Caco-2 (cell line): ENCODE results near the gene SMOC2. TPM values are rescaled to one million over a fixed set of nuclear protein-coding genes. Genes with fewer than 3 reads are reported as not detected.

Experiments used
- BruUV-seq: library from RNA; stranded (reverse); fragments of 400-500 nt; replicated peaks from 2 replicates; lab custom pipeline; 2021; lab: Mats Ljungman, UMichigan
- CTCF ChIA-PET: fragments of 300-600 bp; sonication (Branson Sonifier 250); formaldehyde crosslinking; loops from one replicate; lab custom pipeline; 2022; ENCODE audit warnings: antibody characterized with exemption; lab: Charles Lee
- POLR2A ChIA-PET: fragments of 300-600 bp; sonication (Branson Sonifier 250); formaldehyde crosslinking; loops from one replicate; lab custom pipeline; 2022; ENCODE audit warnings: antibody characterized with exemption; lab: Charles Lee
- DNase-seq, 2 experiments: peaks; one replicate each; pipeline versions ENCODE4 v3.0.0 to v3.0.0-alpha.2; 2020 to 2022
- H3K27me3 ChIP-seq: replicated peaks from 2 replicates; pipeline ENCODE4 v1.6.0; 2011; ENCODE audit warnings: low read length; ENCODE audit not compliant: control insufficient read depth, insufficient read depth
- H3K36me3 ChIP-seq: 2 replicates; pipeline ENCODE4 v1.5.1; 2011; ENCODE audit warnings: low read length; ENCODE audit not compliant: control insufficient read depth, insufficient read depth
- H3K4me1 ChIP-seq: fragments of 250-450 bp; sonication (Bioruptor Pico); 2 replicates; pipeline ENCODE4 v1.5.1; 2020; ENCODE audit warnings: mild to moderate bottlenecking
- H3K4me3 ChIP-seq: 2 replicates; pipeline ENCODE4 v1.5.1; 2011; ENCODE audit warnings: low read depth, mild to moderate bottlenecking, control low read depth, low read length
- H3K9me3 ChIP-seq: fragments of 250-450 bp; sonication (Bioruptor Pico); 2 replicates; pipeline ENCODE4 v1.5.1; 2020; ENCODE audit warnings: mild to moderate bottlenecking, moderate library complexity
- H3K27ac Mint-ChIP-seq: one replicate; pipeline ENCODE4 v1.8.0; 2022; ENCODE audit warnings: mixed read lengths; ENCODE audit not compliant: unreplicated experiment
- H3K27me3 Mint-ChIP-seq: one replicate; pipeline ENCODE4 v1.8.0; 2022; ENCODE audit warnings: mixed read lengths; ENCODE audit not compliant: insufficient read depth, unreplicated experiment
- H3K36me3 Mint-ChIP-seq: one replicate; pipeline ENCODE4 v1.8.0; 2022; ENCODE audit warnings: mild to moderate bottlenecking, mixed read lengths; ENCODE audit not compliant: insufficient read depth, unreplicated experiment
- H3K4me1 Mint-ChIP-seq: one replicate; pipeline ENCODE4 v1.8.0; 2022; ENCODE audit warnings: low read depth, mixed read lengths; ENCODE audit not compliant: unreplicated experiment
- H3K4me3 Mint-ChIP-seq: one replicate; pipeline ENCODE4 v1.8.0; 2022; ENCODE audit warnings: mild to moderate bottlenecking, moderate library complexity, mixed read lengths; ENCODE audit not compliant: unreplicated experiment
- H3K9me3 Mint-ChIP-seq: one replicate; pipeline ENCODE4 v1.8.0; 2022; ENCODE audit warnings: mixed read lengths; ENCODE audit not compliant: unreplicated experiment
- intact Hi-C: fragments of 100-400 bp; cut with micrococcal nuclease; formaldehyde crosslinking; loops from one replicate; pipeline ENCODE4 v1.10.0; 2022; ENCODE audit not compliant: unreplicated experiment
- total RNA-seq: library from RNA; stranded (reverse); gene quantifications from 2 replicates; pipeline ENCODE4 v1.2.3, GENCODE V29; 2022
- TF ChIP-seq, protein P1 (sequence below), 2 experiments: fragments of 200-600 bp in 1 of 2; IDR thresholded peaks; 1 replicate in 1 of 2; 2 replicates in 1 of 2; pipeline versions ENCODE4 v1.5.1 to v1.8.0; 2011 to 2022; ENCODE audit warnings: antibody characterized with exemption in 1 of 2, control low read depth in 1 of 2, inconsistent platforms in 1 of 2, low read depth in 1 of 2, low read length in 1 of 2, mild to moderate bottlenecking in 1 of 2, moderate library complexity in 1 of 2; ENCODE audit not compliant: insufficient read depth in 1 of 2, severe bottlenecking in 1 of 2, unreplicated experiment in 1 of 2

SMOC2 gene
- total RNA-seq, 1 experiment from 2014 or later = 2.8 TPM

DNA sequence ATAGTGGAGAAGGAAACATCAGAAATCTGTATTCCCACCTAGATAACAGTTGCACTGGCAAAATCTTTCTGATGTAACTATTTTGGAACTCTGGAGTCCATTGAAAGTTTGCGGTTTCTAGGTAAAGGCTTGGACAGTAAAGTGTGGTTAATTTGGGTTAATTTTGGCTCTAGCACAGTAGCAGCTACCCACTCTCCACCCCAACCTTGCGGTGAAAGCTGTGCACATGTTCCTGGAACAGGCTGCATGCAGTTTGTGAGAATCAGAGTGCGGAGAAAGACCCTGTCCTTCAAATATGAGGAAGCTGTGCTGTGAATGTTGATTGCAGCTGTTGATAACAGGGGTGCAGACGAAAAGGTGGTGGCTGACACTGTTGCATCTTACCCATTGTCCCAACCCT, 38.4 kb downstream of the SMOC2 start:
- DNase-seq = no peak
- H3K36me3 ChIP-seq = no peaks in the 10 kb centered on the region
- Mint-ChIP-seq H3K27ac (no peak overlapping the region), H3K9me3 (peaks cover 15% of the 10 kb centered on the region), H3K4me1 (no peaks in the 10 kb centered on the region), H3K4me3 (no peak overlapping the region), H3K27me3 (peaks cover 12% of the 10 kb centered on the region), H3K36me3 (no peaks in the 10 kb centered on the region)
- TF ChIP-seq, protein P1, sequence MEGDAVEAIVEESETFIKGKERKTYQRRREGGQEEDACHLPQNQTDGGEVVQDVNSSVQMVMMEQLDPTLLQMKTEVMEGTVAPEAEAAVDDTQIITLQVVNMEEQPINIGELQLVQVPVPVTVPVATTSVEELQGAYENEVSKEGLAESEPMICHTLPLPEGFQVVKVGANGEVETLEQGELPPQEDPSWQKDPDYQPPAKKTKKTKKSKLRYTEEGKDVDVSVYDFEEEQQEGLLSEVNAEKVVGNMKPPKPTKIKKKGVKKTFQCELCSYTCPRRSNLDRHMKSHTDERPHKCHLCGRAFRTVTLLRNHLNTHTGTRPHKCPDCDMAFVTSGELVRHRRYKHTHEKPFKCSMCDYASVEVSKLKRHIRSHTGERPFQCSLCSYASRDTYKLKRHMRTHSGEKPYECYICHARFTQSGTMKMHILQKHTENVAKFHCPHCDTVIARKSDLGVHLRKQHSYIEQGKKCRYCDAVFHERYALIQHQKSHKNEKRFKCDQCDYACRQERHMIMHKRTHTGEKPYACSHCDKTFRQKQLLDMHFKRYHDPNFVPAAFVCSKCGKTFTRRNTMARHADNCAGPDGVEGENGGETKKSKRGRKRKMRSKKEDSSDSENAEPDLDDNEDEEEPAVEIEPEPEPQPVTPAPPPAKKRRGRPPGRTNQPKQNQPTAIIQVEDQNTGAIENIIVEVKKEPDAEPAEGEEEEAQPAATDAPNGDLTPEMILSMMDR (IDR thresholded peaks at IDR 0.05; ENCODE audit: insufficient read depth in 1 of 2, low read depth in 1 of 2, low read length in 1 of 2, severe bottlenecking in 1 of 2, unreplicated experiment in 1 of 2) = no peak
- H3K4me1 ChIP-seq = no peaks in the 10 kb centered on the region
- ChIA-PET POLR2A (no interaction called here), CTCF (no interaction called here)
- H3K9me3 ChIP-seq = no peaks in the 10 kb centered on the region
- no peaks in the 10 kb centered on the region for H3K27me3 ChIP-seq
- intact Hi-C loops = no loop called here
- H3K4me3 ChIP-seq = no peak overlapping the region
- BruUV-seq = no TSS peak

GRCh38 chr6:168480481-168480880, 39.5 kb downstream of the SMOC2 start:
- Histone ChIP-seq H3K4me1 (no peaks in the 10 kb centered on the region), H3K36me3 (no peaks in the 10 kb centered on the region), H3K9me3 (no peaks in the 10 kb centered on the region), H3K4me3 (no peak overlapping the region), H3K27me3 (no peaks in the 10 kb centered on the region)
- ChIA-PET POLR2A (no interaction called here), CTCF (no interaction called here)
- H3K9me3 Mint-ChIP-seq = peaks cover 15% of the 10 kb centered on the region
- intact Hi-C loops = no loop called here
- no peaks in the 10 kb centered on the region for H3K36me3 Mint-ChIP-seq
- peaks cover 10% of the 10 kb centered on the region for H3K27me3 Mint-ChIP-seq
- no TSS peak for BruUV-seq
- H3K27ac Mint-ChIP-seq = no peak overlapping the region
- TF ChIP-seq, protein P1 (IDR thresholded peaks at IDR 0.05; ENCODE audit: insufficient read depth in 1 of 2, low read depth in 1 of 2, low read length in 1 of 2, severe bottlenecking in 1 of 2, unreplicated experiment in 1 of 2) = no peak
- H3K4me1 Mint-ChIP-seq = no peaks in the 10 kb centered on the region
- H3K4me3 Mint-ChIP-seq = no peak overlapping the region
- no peak for DNase-seq

GRCh38 chr6:168485818-168486217, 44.8 kb downstream of the SMOC2 start:
- Mint-ChIP-seq H3K27ac (no peak overlapping the region), H3K27me3 (peaks cover under 1% of the 10 kb centered on the region)
- POLR2A ChIA-PET = no interaction called here

More at GRCh38 chr6:168485818-168486217, 44.8 kb downstream of the SMOC2 start:
- no peak overlapping the region for H3K4me3 Mint-ChIP-seq
- no peaks in the 10 kb centered on the region for H3K9me3 ChIP-seq
- H3K27me3 ChIP-seq = no peaks in the 10 kb centered on the region
- no peaks in the 10 kb centered on the region for H3K36me3 ChIP-seq
- CTCF ChIA-PET = no interaction called here
- no TSS peak for BruUV-seq
- intact Hi-C loops = no loop called here
- no peaks in the 10 kb centered on the region for H3K4me1 ChIP-seq
- H3K4me1 Mint-ChIP-seq = no peaks in the 10 kb centered on the region
- TF ChIP-seq, protein P1 (IDR thresholded peaks at IDR 0.05; ENCODE audit: insufficient read depth in 1 of 2, low read depth in 1 of 2, low read length in 1 of 2, severe bottlenecking in 1 of 2, unreplicated experiment in 1 of 2) = no peak
- peaks cover 3% of the 10 kb centered on the region for H3K9me3 Mint-ChIP-seq
- no peak for DNase-seq
- no peaks in the 10 kb centered on the region for H3K36me3 Mint-ChIP-seq
- H3K4me3 ChIP-seq = no peak overlapping the region
